DMS 273 (cell line): ENCODE data around the gene DDX54.
A peak's percentile ranks its signal among the peaks of the same experiment; 100 is the strongest.
"Not testable (repeated sequence)": the region's sequence is repeated elsewhere in the genome, so short reads cannot be mapped to it uniquely, and the experiment has no call there.

Experiments used
- DNase-seq: peaks from one replicate; lab custom pipeline; 2025; ENCODE audit not compliant: unreplicated experiment; lab: John Stamatoyannopoulos, UW

DDX54 gene

GRCh38 chr12:113221181-113221996 lies 36.1 kb upstream of the DDX54 start, which contains the start of gene TPCN1:
TPCN1 (plus strand) TSS chr12:113221464; CDS start chr12:113226853, 5,389 bp downstream.
- peak; percentile 99 for DNase-seq

- DNase-seq = peak; percentile 32
Measured at GRCh38 chr12:113220593-113221180, 35.4 kb upstream of the DDX54 start.

GRCh38 chr12:113216027-113216426 lies 30.7 kb upstream of the DDX54 start:
- DNase-seq = no peak

GRCh38 chr12:113214895-113215400 lies 29.7 kb upstream of the DDX54 start:
- DNase-seq = no peak

GRCh38 chr12:113211160-113211559 lies 25.9 kb upstream of the DDX54 start:
- no peak for DNase-seq

- DNase-seq = no peak
Measured at GRCh38 chr12:113208041-113208934, 23.0 kb upstream of the DDX54 start.

GRCh38 chr12:113207613-113208040 lies 22.3 kb upstream of the DDX54 start:
- DNase-seq = no peak

- DNase-seq = not testable (repeated sequence)
Measured at GRCh38 chr12:113206802-113207201, 21.5 kb upstream of the DDX54 start.

- peak; percentile 43 for DNase-seq
Measured at GRCh38 chr12:113204804-113205203, 19.5 kb upstream of the DDX54 start.

- peak; percentile 91 for DNase-seq
Measured at GRCh38 chr12:113203852-113204760, 18.8 kb upstream of the DDX54 start.

GRCh38 chr12:113202300-113203075 lies 17.2 kb upstream of the DDX54 start:
- DNase-seq = no peak

- peak; percentile 33 for DNase-seq
Measured at GRCh38 chr12:113201187-113202177, 16.2 kb upstream of the DDX54 start.

GRCh38 chr12:113200021-113200797 lies 14.9 kb upstream of the DDX54 start:
- no peak for DNase-seq

GRCh38 chr12:113198296-113198695 lies 13.0 kb upstream of the DDX54 start:
- DNase-seq = no peak

GRCh38 chr12:113197518-113198077 lies 12.3 kb upstream of the DDX54 start:
- DNase-seq = no peak

- peak; percentile 79 for DNase-seq
Measured at GRCh38 chr12:113196990-113197389, 11.7 kb upstream of the DDX54 start.

GRCh38 chr12:113196582-113196981 lies 11.3 kb upstream of the DDX54 start:
- DNase-seq = no peak
